Measurements from ENCODE around the gene ECT2L. TPM values are rescaled to one million over a fixed set of nuclear protein-coding genes. Genes with fewer than 3 reads are reported as not detected.
A peak's percentile ranks its signal among the peaks of the same experiment; 100 is the strongest.

The ECT2L gene
- total RNA-seq, 1 donor, result under 0.01 TPM

GRCh38 chr6:138803331-138803730 is 7.4 kb downstream of the ECT2L start:
- DNase-seq (ENCODE audit: low read depth), result no peak
- no peak for TF ChIP-seq CTCF (IDR thresholded peaks at IDR 0.05; ENCODE audit: insufficient read depth, low read length)
- H3K4me3 ChIP-seq (ENCODE audit: low read depth, low read length), result no peak overlapping the region

GRCh38 chr6:138803861-138804260 is 8.0 kb downstream of the ECT2L start:
- no peak overlapping the region for H3K4me3 ChIP-seq (ENCODE audit: low read depth, low read length)
- no peak for TF ChIP-seq CTCF (IDR thresholded peaks at IDR 0.05; ENCODE audit: insufficient read depth, low read length)
- peak; percentile 20 for DNase-seq (ENCODE audit: low read depth)

- no peak overlapping the region for H3K4me3 ChIP-seq (ENCODE audit: low read depth, low read length)
- TF ChIP-seq CTCF (IDR thresholded peaks at IDR 0.05; ENCODE audit: insufficient read depth, low read length), result no peak
- DNase-seq (ENCODE audit: low read depth), result peak; percentile 41
Observed at GRCh38 chr6:138805016-138805765, 9.3 kb downstream of the ECT2L start.

- no peak for DNase-seq (ENCODE audit: low read depth)
- H3K4me3 ChIP-seq (ENCODE audit: low read depth, low read length), result no peak overlapping the region
- no peak for TF ChIP-seq CTCF (IDR thresholded peaks at IDR 0.05; ENCODE audit: insufficient read depth, low read length)
Observed at GRCh38 chr6:138806889-138807288, 11.0 kb downstream of the ECT2L start.

DNA sequence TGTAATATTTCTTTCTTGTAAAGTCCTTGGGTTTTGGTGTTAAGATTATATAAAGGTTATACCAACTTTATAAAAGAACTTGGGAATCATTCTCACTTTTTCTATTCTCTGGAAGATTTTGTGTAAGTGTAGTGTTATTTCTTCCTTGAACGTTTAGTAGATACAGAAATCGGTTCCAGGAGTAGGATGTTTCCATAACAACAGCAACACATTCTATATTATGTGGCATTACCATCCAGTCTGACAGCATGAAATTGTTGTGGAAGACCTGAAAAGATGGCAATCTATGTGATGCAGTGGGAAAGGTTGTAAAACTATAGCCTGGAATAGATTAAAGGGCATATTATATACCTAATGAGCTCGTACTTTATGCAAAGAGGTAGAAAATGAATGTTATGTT is 13.8 kb downstream of the ECT2L start:
- no peak overlapping the region for H3K4me3 ChIP-seq (ENCODE audit: low read depth, low read length)
- TF ChIP-seq CTCF (IDR thresholded peaks at IDR 0.05; ENCODE audit: insufficient read depth, low read length), result no peak
- DNase-seq (ENCODE audit: low read depth), result no peak

GRCh38 chr6:138811866-138812265 is 16.0 kb downstream of the ECT2L start:
- no peak for TF ChIP-seq CTCF (IDR thresholded peaks at IDR 0.05; ENCODE audit: insufficient read depth, low read length)
- no peak for DNase-seq (ENCODE audit: low read depth)
- no peak overlapping the region for H3K4me3 ChIP-seq (ENCODE audit: low read depth, low read length)
